Muscle of back (tissue), 13 donors: ENCODE data around the gene DOK5. TPM values are rescaled to one million over a fixed set of nuclear protein-coding genes. Genes with fewer than 3 reads are reported as not detected.
"Not testable (repeated sequence)": the region's sequence is repeated elsewhere in the genome, so short reads cannot be mapped to it uniquely, and the experiment has no call there.

Source experiments
- DNase-seq, 3 donors: peaks; one replicate each; pipeline versions ENCODE4 v3.0.0 to v3.0.0-alpha.2; 2013
- long read RNA-seq, 9 donors: transcript quantifications; one replicate each; lab custom pipeline, GENCODE V29; 2026
- polyA plus RNA-seq, 10 donors: library from polyadenylated mRNA; unstranded; fragments of 120-200 nt; gene quantifications; one replicate each; pipeline ENCODE4 v1.2.1, GENCODE V29; 2013; ENCODE audit not compliant: insufficient read length in 10 of 10

The DOK5 gene
- 10 to 100 TPM; 17.6 to 32.4 (median 24.7) TPM for polyA plus RNA-seq
- long read RNA-seq, donor 1, transcript DOK5-201 (8 exons, 1,963 nt), result major isoform, 6 of 6 reads
- long read RNA-seq, donor 1, partial matches to known transcripts, result 0 of 6 reads
- long read RNA-seq, donor 1, other reads (novel, unspliced or antisense), result 0 of 6 reads
- long read RNA-seq, donor 2, transcript DOK5-201 (8 exons, 1,963 nt), result major isoform, 9 of 9 reads
- long read RNA-seq, donor 2, partial matches to known transcripts, result 0 of 9 reads
- long read RNA-seq, donor 2, other reads (novel, unspliced or antisense), result 0 of 9 reads
- long read RNA-seq, donor 3, result 0 reads
- long read RNA-seq, donor 4, transcript DOK5-201 (8 exons, 1,963 nt), result major isoform, 7 of 8 reads
- long read RNA-seq, donor 4, partial matches to known transcripts, result 0 of 8 reads
- long read RNA-seq, donor 4, other reads (novel, unspliced or antisense), result 0 of 8 reads
- long read RNA-seq, donor 5, transcript DOK5-201 (8 exons, 1,963 nt), result major isoform, 8 of 10 reads
- long read RNA-seq, donor 5, partial matches to known transcripts, result 0 of 10 reads
- long read RNA-seq, donor 5, other reads (novel, unspliced or antisense), result 0 of 10 reads
- long read RNA-seq, donor 6, transcript DOK5-201 (8 exons, 1,963 nt), result major isoform, 10 of 17 reads
- long read RNA-seq, donor 6, partial matches to known transcripts, result 6 of 17 reads
- long read RNA-seq, donor 6, other reads (novel, unspliced or antisense), result 0 of 17 reads
- long read RNA-seq, donor 7, transcript DOK5-201 (8 exons, 1,963 nt), result major isoform, 7 of 7 reads
- long read RNA-seq, donor 7, partial matches to known transcripts, result 0 of 7 reads
- long read RNA-seq, donor 7, other reads (novel, unspliced or antisense), result 0 of 7 reads
- long read RNA-seq, donor 8, partial matches to known transcripts, result 0 of 5 reads
- long read RNA-seq, donor 8, other reads (novel, unspliced or antisense), result 0 of 5 reads
- long read RNA-seq, donor 9, result 0 reads

DNA sequence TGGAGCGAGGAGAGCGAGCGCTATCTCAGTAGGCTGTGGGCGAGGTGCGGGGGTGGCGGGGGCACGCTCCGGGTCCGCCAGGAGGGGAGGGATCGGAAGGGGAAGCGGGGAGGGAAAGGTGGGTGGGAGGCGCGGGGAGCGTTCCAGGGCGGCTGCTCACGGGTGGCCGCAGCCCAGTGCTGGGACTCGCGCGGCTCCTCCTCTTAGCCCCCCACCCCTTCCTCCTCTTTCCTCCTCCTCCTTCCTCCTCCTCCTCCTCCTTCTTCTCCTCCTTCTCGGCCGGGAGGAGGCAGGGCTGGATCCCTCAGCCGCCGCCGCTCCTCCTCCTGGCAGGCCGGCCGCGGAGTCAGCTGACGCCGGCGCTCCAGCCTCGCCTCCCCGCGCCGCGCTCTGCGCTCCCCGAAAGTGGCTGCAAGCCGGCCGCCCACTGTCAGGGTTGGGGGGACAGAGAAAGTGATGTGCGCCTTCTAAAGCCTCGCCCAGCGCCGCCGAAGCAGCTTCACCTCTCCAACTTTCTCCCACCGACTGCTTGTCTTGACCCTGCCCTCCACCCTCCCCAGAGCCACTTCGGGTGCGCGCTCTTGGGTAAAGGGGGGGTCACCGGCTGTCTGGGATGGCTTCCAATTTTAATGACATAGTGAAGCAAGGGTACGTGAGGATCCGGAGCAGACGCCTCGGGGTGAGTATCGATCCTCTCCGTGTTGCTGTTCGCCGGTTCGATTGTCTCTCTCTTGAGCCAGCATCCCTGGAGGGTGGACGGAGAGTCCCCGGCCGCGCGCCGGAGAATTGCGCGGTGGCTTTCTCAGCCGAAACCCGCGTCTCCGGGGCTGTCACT is at the start of gene DOK5:
Gene DOK5 (plus strand): TSS at position 260 of the 835 bp plus-strand sequence. CDS start 354 bp downstream, at position 614.
- peak; percentile 71 to 92 (median 82) for DNase-seq

DNA sequence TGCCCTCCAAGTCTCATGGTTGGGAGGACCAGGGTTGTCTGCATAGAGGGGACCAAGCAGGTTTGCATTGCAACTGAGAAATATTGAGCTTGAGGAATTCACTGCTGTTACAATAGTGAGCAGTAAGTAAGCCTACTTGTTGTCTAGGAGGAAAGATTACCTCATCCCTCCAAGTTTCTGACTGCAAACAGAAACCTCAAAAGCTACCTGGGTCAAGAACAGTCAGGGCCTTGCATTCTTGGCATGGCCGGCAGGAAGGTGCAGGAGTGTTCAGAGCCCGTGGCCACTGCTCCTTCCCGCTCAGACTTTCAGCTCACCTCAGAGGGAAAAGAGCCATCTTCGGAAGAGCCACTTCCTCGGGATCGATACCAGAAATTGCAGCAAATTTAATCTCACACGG is 46.0 kb upstream of the DOK5 start:
- no peak for DNase-seq

GRCh38 chr20:54431156-54431944 is 44.0 kb upstream of the DOK5 start:
- DNase-seq, result no peak

- no peak for DNase-seq
These were observed 42.4 kb upstream of the DOK5 start for GRCh38 chr20:54432966-54433365.

DNA sequence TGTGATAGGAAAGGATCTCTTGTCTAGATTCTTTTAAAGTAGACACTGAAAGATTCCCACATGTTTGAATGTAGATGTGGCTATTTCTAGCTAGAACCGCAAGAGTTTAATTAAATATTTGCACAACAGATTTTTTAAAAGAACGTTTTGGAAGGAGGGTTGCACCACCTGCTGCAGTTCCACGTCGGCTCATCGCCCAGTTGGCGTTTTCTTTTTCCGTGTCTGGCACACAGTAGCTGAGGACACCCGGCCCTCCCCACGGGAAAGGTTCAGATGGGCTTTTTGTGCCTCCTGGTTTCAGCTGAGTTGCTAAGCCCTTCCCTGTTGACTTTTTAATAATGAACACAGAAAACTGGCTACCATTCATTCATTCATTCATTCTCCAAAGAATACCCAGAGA is 41.8 kb upstream of the DOK5 start:
- peak; percentile 21 to 50 (median 34) for DNase-seq

- DNase-seq, result no peak
These were observed 41.2 kb upstream of the DOK5 start for GRCh38 chr20:54434196-54434595.

DNA sequence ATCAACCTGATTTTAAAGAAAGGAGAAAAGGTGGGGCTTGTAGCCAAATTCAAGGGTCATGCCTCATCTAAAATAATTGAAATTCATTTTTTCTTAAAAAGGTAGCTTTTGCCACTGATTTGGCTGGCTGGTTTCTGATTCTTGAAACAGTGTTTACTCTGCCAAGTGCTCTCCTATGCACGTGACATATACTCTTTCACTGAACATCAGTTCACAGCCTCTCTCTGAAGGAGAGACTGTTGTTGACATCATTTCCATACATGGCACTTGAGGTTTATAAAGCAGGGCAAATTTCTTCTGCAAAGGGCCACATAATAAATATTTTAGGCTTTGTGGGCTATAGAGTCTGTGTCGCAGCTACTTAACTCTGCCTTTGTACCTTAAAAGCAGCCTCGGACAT is 40.4 kb upstream of the DOK5 start:
- no peak for DNase-seq

- not testable (repeated sequence) for DNase-seq
These were observed 39.0 kb upstream of the DOK5 start for GRCh38 chr20:54436410-54436809.

DNA sequence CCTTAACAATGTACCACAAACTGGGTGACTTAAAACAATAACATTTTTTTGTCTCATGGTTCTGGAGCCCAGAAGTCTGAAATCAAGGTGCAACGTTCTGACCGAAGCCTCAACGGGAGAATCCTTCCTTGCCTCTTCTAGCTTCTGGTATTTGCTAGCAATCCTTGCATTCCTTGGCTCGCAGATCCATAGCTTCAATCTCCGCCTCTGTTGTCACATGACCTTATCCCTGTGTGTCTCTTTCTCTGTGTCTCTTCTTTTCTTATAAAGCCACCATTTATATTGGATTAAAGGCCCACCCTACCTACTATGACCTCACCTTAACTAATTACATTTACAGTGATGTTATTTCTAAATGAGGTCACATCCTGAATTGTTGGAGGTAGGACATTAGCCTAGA is 37.2 kb upstream of the DOK5 start:
- DNase-seq, result no peak

- no peak for DNase-seq
These were observed 25.2 kb upstream of the DOK5 start for GRCh38 chr20:54450207-54450606.

- peak in 1 of 3 donors; percentile 30 for DNase-seq
These were observed 24.2 kb upstream of the DOK5 start for GRCh38 chr20:54451171-54451570.

GRCh38 chr20:54452277-54452676 is 23.1 kb upstream of the DOK5 start:
- no peak for DNase-seq

DNA sequence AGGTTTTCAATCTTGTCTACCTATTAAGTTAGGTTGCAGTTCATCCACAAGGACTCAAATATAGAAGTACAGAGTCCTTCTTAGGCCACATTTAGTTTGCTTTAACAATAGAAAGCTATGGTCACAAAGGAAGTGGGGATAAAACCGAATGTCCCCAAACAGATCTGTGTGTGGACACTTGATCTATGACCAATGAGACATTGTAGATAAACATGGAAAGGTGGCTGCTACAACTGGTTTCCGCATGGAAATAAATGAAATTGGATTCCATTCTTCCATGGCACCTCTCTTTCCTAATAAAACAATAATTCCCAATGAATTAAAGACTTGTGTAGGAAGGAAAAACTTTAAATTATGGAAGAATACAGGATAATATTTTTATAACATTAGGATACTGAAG is 20.4 kb upstream of the DOK5 start:
- DNase-seq, result no peak

DNA sequence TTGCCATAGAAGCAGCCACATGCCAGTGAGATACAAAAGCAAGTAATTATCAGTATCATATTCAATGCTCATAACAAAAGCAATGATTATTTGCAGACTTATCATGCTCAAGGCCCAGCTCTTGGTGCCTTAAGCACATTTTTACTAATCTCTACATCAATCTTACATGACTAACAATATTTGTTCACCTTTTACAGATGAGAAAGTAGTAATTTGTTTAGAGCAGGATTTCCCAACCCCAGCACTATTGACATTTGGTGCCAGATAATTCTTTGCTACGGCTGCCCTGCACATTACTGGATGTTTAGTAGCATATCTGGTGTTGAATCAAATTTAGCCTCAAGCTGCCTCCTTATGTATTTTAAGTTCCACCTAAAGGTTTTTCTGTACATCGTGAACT is 19.0 kb upstream of the DOK5 start:
- DNase-seq, result no peak

DNA sequence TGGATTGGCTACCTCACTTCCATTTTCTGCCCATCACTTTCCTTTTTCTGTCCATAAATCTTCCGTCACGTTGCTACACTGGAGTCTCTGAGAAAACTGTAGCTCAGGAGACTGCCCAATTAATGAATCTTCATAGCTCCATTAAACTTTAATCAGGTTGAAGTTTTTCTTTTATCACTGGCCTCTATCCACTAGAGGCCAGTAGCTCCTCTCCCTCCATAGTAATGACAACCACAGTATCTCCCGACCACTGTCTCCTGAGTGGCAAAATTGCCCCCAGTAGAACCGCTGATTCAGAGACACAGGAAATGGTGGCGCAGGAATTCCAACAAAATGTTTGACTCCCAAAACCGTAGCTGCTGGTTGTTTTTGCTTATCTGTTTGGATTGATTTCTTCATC is 18.4 kb upstream of the DOK5 start:
- no peak for DNase-seq

- no peak for DNase-seq
These were observed 17.2 kb upstream of the DOK5 start for GRCh38 chr20:54458219-54458618.

GRCh38 chr20:54459279-54459678 is 16.1 kb upstream of the DOK5 start:
- DNase-seq, result no peak

- DNase-seq, result no peak
These were observed 11.4 kb upstream of the DOK5 start for GRCh38 chr20:54464003-54464402.

- no peak for DNase-seq
These were observed 9.3 kb upstream of the DOK5 start for GRCh38 chr20:54466127-54466526.

DNA sequence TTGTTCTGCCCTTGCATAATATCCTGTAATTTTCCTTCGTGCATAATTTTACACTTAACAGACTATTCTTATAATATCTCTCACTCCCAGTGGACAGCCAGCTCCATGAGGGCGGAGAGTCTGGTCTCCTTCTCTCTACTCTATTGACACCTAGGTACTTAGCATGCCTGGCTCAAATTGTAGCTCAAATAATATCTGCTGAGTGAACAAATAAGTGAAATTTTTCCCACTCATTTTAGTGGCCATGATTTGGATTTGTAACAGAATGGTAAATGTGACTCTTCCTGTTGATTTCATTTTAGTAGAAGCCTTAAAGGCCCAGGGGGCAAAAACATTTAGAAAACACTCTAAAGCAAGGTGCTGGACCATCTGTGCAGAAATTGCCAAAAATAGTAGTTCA is 7.8 kb upstream of the DOK5 start:
- no peak for DNase-seq

- peak in 1 of 3 donors; percentile 11 for DNase-seq
These were observed 7.3 kb upstream of the DOK5 start for GRCh38 chr20:54468082-54468481.
